GM18909 (cell line): ENCODE data around the gene TCEA2.

Source experiments
- ATAC-seq: cut with Tn5 transposase; IDR thresholded peaks from one replicate; pipeline ENCODE4 v1.9.1; 2021; ENCODE audit warnings: mild to moderate bottlenecking; ENCODE audit not compliant: unreplicated experiment, poor library complexity

TCEA2 gene

GRCh38 chr20:64062276-64062595, 762 bp upstream of the TCEA2 start:
- ATAC-seq, result no peak

- ATAC-seq, result peak; percentile 0
Observed at GRCh38 chr20:64063389-64064144, 569 bp downstream of the TCEA2 start.

DNA sequence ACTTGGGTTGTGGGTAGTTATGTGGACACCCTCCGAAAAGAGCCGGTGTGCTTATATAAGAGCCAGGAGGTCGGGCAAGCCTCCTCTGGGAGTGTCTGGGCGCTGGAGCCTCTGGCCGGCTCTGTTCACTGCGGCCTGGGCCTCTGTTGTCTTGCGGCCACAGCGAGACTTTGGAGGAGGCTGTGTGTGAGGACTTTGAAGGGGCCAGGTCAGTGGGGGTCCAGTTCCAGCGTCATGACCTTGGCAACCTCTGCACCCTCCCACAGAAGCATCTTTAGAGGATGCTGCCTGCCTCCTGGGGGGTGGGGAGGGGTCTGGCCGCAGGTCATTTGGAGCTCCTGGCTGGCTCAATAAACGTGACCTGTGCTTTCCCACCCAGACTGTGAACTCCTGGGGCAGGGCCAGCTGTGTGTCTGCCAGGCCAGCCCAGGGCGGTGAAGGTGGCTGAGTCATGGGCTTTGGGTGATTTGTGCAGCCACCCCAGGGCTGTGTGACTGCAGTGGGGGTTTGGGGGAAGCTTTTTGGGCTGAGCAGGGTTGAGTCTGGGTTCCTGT, 1.2 kb downstream of the TCEA2 start:
- no peak for ATAC-seq

DNA sequence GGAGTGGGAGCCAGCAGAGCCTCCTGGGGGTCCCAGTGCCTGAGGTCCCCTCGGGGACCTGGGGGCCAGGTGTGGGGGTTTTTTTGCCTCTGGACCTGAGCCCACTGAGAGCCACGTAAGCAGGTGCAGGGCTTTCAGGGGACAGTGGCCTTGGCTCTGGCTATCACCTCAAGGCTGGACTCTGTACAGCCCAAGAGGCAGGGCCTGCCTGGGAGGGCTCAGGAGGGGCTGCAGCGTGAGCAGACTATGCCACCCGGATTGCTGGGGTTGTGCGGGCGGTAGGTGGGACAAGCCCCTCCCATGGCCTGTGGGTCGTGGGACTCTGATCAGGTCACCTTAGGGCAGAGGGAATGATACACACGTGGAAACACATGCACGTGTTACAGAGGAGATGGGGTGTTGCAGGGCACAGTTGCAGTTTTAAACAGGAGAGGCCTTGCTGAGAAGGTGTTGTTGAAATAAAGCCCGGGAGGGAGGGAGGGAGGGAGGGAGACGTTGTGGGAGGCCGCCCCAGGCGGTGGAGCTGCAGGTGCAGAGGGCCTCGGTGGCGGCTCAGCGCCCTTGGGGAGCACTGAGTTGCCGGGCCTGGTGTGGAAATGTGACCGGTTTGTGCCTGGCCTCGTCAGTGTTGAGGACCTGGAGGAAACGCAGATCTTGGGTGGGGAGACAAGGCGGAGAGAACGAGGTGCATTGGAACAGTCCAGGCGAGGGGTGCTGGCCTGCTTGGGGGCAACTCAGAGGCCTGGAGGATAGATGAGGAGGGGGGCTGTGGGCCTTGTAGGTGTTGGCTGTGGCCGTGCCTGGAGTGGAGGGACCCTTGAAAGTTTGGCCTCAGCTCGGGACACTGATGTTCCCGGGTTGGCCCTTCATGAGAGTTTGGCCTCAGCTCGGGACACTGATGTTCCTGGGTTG, 2.3 kb downstream of the TCEA2 start:
- no peak for ATAC-seq

DNA sequence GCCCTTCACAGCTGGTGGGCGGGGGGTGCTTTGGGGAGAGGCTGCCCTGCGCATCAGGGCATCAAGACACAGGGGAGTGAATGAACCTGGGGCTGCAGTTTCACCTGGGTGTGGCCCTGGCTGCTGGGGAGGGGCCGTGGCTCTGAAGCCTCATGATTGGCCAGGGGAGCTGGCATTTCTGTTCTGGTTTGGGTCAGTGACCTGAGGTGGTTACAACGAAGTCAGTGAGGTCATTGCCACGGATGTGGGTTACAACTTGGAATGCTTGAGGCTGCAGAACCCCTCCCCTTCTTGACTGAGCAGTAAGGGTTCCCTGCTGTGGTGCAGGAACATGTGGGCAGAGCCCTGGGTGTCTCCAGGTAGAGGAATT, 3.0 kb downstream of the TCEA2 start:
- ATAC-seq, result peak; percentile 51

DNA sequence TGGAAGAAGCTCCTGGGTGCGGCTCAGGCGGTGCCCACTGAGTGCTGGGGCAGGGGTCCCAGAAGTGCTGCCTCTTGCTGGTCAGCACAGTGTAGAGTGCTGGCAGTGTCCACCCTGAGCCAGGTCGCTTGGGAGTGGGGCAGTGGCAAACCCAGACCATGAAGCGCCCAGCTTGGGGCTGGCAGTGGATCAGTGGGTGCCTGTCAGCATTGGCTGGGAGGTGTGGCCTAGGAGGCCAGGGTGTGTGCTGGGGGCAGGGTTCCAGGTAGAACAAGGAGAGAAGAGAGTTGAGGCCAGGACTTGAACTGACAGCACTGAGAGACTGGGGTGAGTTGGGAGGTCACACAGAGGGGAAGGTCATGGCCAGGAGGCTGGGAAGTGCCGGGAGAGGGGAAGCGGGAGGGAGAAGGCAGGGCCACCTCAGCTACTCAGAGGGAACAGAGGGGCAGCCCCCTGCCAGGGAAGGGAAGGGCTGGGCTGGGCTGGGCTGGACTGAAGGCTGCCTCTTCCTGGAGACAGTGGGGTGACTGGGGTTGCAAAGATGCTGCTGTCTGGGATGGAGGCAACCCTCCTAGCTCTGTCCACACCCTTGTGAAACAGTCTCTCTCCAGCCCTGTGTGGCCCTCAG, 4.1 kb downstream of the TCEA2 start:
- ATAC-seq, result no peak

GRCh38 chr20:64067733-64068307, 4.8 kb downstream of the TCEA2 start:
- ATAC-seq, result no peak

GRCh38 chr20:64068386-64069208, 5.6 kb downstream of the TCEA2 start:
- ATAC-seq, result no peak

GRCh38 chr20:64069209-64069613, 6.2 kb downstream of the TCEA2 start:
- no peak for ATAC-seq

DNA sequence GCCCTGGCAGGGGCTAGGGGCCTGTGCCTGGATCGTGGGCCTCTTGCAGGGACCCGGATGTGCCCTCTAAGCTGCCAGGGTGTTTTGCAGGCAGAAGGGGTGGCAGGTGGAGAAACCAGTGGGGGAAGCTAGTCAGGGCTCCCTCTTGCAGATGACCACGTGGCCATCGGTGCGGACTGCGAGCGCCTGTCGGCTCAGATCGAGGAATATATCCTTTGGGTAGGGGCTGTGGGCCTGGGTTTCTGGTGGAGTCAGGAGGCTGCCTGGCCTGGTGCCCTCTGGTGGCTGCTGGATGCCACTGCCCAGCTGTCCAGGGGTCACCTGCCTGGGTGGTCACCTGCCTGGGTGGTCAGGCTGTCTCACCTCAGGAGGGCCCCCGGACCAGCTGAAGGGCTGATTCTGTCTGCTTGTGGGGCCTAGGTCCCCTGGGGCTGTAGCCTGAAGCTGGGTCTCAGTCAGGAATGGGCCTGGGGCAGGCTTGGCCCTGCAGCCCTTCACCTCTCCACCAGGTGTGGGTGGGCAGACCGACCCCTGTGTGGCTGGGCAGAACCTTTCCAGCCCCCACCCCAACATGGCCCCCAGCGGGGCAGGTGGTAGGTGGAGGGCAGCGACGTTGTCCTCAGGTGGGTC, 6.7 kb downstream of the TCEA2 start:
- ATAC-seq, result no peak

DNA sequence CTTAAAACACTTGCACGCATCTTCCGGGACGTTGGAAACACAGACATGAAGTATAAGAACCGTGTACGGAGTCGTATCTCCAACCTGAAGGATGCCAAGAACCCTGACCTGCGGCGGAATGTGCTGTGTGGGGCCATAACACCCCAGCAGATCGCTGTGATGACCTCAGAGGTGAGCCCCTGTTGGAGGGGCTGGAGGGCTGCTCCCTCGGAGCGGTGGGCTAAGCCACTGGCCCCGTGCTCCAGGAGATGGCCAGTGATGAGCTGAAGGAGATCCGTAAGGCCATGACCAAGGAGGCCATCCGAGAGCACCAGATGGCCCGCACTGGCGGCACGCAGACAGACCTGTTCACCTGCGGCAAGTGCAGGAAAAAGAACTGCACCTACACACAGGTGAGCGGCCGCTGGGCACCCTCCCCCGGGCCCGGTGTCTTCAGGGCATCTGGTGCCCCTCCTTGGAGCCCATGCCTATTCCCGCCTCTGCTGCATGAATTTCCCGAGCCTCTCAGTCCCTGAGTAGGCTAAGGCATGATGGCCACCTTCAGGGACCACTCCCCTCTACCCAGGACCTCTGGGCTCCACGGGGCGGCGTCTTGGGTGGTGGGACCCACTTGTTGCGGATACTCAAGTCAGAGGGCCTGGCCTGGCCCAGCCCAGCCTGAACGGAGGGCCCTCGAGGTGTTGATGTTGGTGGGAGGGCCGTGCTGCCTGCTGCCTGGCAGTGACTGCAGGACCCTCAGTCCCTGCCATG, 7.4 kb downstream of the TCEA2 start:
- ATAC-seq, result no peak

DNA sequence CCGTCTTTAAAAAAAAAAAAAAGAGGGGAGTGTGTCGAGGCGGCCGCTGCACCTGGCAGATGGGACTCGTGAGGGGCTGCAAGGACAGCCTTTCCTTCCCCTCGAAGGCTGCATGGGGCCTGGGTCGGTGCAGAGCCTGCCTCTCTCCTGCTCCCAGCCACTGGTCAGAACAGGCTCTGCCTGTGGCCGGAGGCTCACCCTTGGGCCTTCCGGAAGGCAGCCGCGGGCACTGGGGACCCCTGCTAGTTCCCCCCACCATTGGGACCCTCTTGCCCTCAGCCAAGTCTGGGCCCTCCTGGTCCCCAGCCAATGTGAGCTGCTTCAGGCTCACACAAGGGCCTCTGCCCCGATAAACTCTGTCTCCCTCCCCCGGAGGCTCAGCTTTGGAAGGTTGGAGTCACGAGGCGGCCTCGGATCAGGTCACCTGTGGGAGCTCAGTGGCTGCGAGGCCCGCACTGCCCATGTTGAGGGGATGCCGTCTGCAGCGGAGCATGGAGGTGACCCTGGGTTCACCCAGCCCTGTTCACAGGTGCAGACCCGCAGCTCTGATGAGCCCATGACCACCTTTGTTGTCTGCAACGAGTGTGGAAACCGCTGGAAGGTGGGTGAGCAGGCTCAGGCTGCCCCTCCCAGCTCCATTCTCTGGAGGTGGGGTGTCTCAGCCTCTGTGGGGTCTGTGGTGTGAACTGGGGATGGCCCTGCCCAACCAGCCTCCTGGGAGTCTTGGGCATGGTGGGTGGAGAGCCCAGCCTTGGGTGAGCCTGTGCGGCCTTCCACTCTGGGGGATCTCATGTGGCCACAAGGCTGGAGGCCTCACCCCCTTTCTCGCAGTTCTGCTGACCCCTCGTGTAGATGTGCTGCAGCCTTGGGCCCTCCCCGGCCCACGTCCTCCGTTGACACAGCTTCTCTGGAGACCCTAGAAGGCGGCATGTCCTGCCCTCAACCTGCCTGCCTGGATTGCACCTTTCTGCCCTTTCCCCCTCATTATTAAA, 8.6 kb downstream of the TCEA2 start:
- ATAC-seq, result no peak

GRCh38 chr20:64072498-64073063, 9.6 kb downstream of the TCEA2 start:
- ATAC-seq, result no peak

- no peak for ATAC-seq
Observed at GRCh38 chr20:64073476-64074183, 10.6 kb downstream of the TCEA2 start.

GRCh38 chr20:64074184-64074789, 11.3 kb downstream of the TCEA2 start:
- ATAC-seq, result no peak

GRCh38 chr20:64074963-64075362, 12.0 kb downstream of the TCEA2 start:
- ATAC-seq, result no peak
